Kidney (tissue), 14 donors: ENCODE results near the gene COG7. TPM values are rescaled to one million over a fixed set of nuclear protein-coding genes. Genes with fewer than 3 reads are reported as not detected.
A peak's percentile ranks its signal among the peaks of the same experiment; 100 is the strongest.

ENCODE experiments used
- DNase-seq, 5 donors: peaks; one replicate each; pipeline ENCODE4 v3.0.0-alpha.2; 2013 to 2020
- FAIRE-seq: peaks from 2 replicates; lab custom pipeline; 2012; peaks lifted over from hg19 to GRCh38; lab: Jason Lieb, UNC
- H3K27ac ChIP-seq, 2 donors: one replicate each; pipeline ENCODE4 v1.7.0; 2013; ENCODE audit warnings: low read depth in 2 of 2, low read length in 2 of 2, inconsistent platforms in 1 of 2
- H3K27me3 ChIP-seq: one replicate; pipeline ENCODE4 v1.7.1; 2013; ENCODE audit warnings: low read length, inconsistent platforms; ENCODE audit not compliant: control insufficient read depth, insufficient read depth
- H3K36me3 ChIP-seq, 3 donors: one replicate each; pipeline versions ENCODE4 v1.7.0 to v1.7.1; 2013; ENCODE audit warnings: low read length in 3 of 3, control low read depth in 1 of 3, inconsistent platforms in 1 of 3; ENCODE audit not compliant: insufficient read depth in 3 of 3, control insufficient read depth in 2 of 3
- H3K4me1 ChIP-seq, 3 donors: one replicate each; pipeline versions ENCODE4 v1.7.0 to v1.7.1; 2013; ENCODE audit warnings: low read length in 3 of 3, inconsistent platforms in 1 of 3, low read depth in 1 of 3; ENCODE audit not compliant: control insufficient read depth in 2 of 3, insufficient read depth in 2 of 3
- H3K4me3 ChIP-seq, 3 donors: one replicate each; pipeline versions ENCODE4 v1.7.0 to v1.8.1; 2013; ENCODE audit warnings: low read length in 3 of 3, control low read depth in 1 of 3, inconsistent platforms in 1 of 3
- H3K9ac ChIP-seq, 3 donors: one replicate each; pipeline versions ENCODE4 v1.7.0 to v1.7.1; 2013; ENCODE audit warnings: low read length in 3 of 3, control low read depth in 1 of 3, inconsistent platforms in 1 of 3
- H3K9me3 ChIP-seq, 3 donors: one replicate each; pipeline versions ENCODE4 v1.7.0 to v1.7.1; 2013; ENCODE audit warnings: low read length in 3 of 3, control low read depth in 1 of 3, inconsistent platforms in 1 of 3; ENCODE audit not compliant: control insufficient read depth in 2 of 3, insufficient read depth in 1 of 3
- CTCF ChIP-seq: IDR thresholded peaks from 3 replicates; pipeline ENCODE4 v1.5.1; 2012; ENCODE audit warnings: mild to moderate bottlenecking, moderate library complexity, borderline replicate concordance; ENCODE audit not compliant: insufficient read depth; ENCODE audit errors: extremely low read depth
- intact Hi-C: fragments of 100-400 bp; cut with DNase I; formaldehyde crosslinking; loops from one replicate; pipeline ENCODE4 v1.11.1; 2022
- polyA plus RNA-seq: library from polyadenylated mRNA; stranded (reverse); fragments of 350-450 nt; fragmentation: Illumina TruSeq; extraction: RNeasy Lipid Tissue Mini Kit (QIAGEN cat#74804); gene quantifications from one replicate; pipeline ENCODE4 v1.2.3, GENCODE V29; 2014; ENCODE audit warnings: low read depth, low replicate concordance; ENCODE audit not compliant: insufficient read depth
- total RNA-seq: library from RNA; stranded (reverse); fragmentation: NEBNext Ultra II Directional; extraction: Animal tissue kit (Norgen Biotek cat#: 25700); gene quantifications from one replicate; pipeline ENCODE4 v1.2.1, GENCODE V29; 2021
- donor health status: control.
- donor health status: control.
- donor health status: control.
- donor health status: control.
- donor health status: control.
- donor health status: DM: yes; HTN: yes; CAD: no.
- donor health status: Normal renal cell carcinoma (clear cell type).

The COG7 gene
- total and polyA plus RNA-seq, 2 donors from 2014 or later = 25.2 to 27.0 TPM

- no peak overlapping the region for H3K4me3 ChIP-seq
- no peak for FAIRE-seq
- H3K9me3 ChIP-seq = no peaks in the 10 kb centered on the region
- no peaks in the 10 kb centered on the region for H3K36me3 ChIP-seq
- intact Hi-C loops = no loop called here
- no peak overlapping the region for H3K9ac ChIP-seq
- no peak overlapping the region for H3K27ac ChIP-seq
- H3K27me3 ChIP-seq = no peaks in the 10 kb centered on the region
- no peaks in the 10 kb centered on the region for H3K4me1 ChIP-seq
- peak in 1 of 5 donors; percentile 46 for DNase-seq
- no peak for TF ChIP-seq CTCF
These were observed 75.7 kb downstream of the COG7 start for GRCh38 chr16:23377071-23377931.

DNA sequence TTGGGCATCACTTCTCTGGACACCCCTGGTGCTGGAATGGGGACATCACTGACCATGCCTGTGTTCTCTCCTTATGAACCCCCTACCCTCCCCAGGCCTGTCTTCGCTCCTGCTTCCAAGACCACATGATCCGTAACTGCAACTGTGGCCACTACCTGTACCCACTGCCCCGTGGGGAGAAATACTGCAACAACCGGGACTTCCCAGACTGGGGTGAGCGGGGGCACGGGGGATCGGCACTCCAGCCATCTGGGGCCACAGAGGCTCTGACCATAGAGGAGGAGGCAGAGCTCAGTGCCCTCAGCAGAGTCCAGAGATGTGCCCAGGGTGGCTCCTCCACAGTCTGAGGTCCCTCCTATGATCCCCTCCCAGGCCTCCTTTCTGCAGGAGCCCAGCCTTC, 77.3 kb downstream of the COG7 start:
- Histone ChIP-seq H3K27me3 (no peaks in the 10 kb centered on the region), H3K36me3 (no peaks in the 10 kb centered on the region), H3K27ac (no peak overlapping the region), H3K9ac (no peak overlapping the region), H3K4me1 (no peaks in the 10 kb centered on the region), H3K4me3 (no peak overlapping the region), H3K9me3 (no peaks in the 10 kb centered on the region)
- TF ChIP-seq CTCF = no peak
- peak in 1 of 5 donors; percentile 53 for DNase-seq
- FAIRE-seq = no peak
- intact Hi-C loops = no loop called here

- Histone ChIP-seq H3K4me3 (no peak overlapping the region), H3K9ac (no peak overlapping the region), H3K27me3 (no peaks in the 10 kb centered on the region), H3K4me1 (no peaks in the 10 kb centered on the region), H3K36me3 (no peaks in the 10 kb centered on the region), H3K27ac (no peak overlapping the region), H3K9me3 (no peaks in the 10 kb centered on the region)
- intact Hi-C loops = no loop called here
- DNase-seq (peak in 1 of 5 donors; percentile 40), FAIRE-seq (no peak)
- TF ChIP-seq CTCF = no peak
These were observed 78.1 kb downstream of the COG7 start for GRCh38 chr16:23374721-23375510.
